SKM-1 treated with dmso at 0.1 percent for 144 hours (cell line): ENCODE results near the gene ZNF362.

Source experiments
- DNase-seq: peaks from one replicate; lab custom pipeline; 2025; ENCODE audit not compliant: unreplicated experiment; lab: John Stamatoyannopoulos, UW

The ZNF362 gene

GRCh38 chr1:33267468-33268205 lies 11.3 kb downstream of the ZNF362 start:
- no peak for DNase-seq

GRCh38 chr1:33268457-33268856 lies 12.2 kb downstream of the ZNF362 start:
- no peak for DNase-seq

GRCh38 chr1:33268927-33269610 lies 12.8 kb downstream of the ZNF362 start:
- no peak for DNase-seq

GRCh38 chr1:33269621-33270020 lies 13.3 kb downstream of the ZNF362 start:
- DNase-seq, result no peak

- DNase-seq, result no peak
Observed at GRCh38 chr1:33270379-33270778, 14.1 kb downstream of the ZNF362 start.

GRCh38 chr1:33270808-33271465 lies 14.6 kb downstream of the ZNF362 start:
- no peak for DNase-seq

- DNase-seq, result no peak
Observed at GRCh38 chr1:33271666-33272505, 15.6 kb downstream of the ZNF362 start.

- DNase-seq, result no peak
Observed at GRCh38 chr1:33272509-33272908, 16.2 kb downstream of the ZNF362 start.

GRCh38 chr1:33272930-33273329 lies 16.6 kb downstream of the ZNF362 start:
- DNase-seq, result no peak

GRCh38 chr1:33273406-33273805 lies 17.1 kb downstream of the ZNF362 start:
- no peak for DNase-seq

GRCh38 chr1:33273961-33274371 lies 17.7 kb downstream of the ZNF362 start:
- no peak for DNase-seq

GRCh38 chr1:33274446-33274845 lies 18.2 kb downstream of the ZNF362 start:
- no peak for DNase-seq

GRCh38 chr1:33275195-33275594 lies 18.9 kb downstream of the ZNF362 start:
- DNase-seq, result no peak

GRCh38 chr1:33275706-33276572 lies 19.6 kb downstream of the ZNF362 start:
- DNase-seq, result no peak

- DNase-seq, result no peak
Observed at GRCh38 chr1:33276573-33277298, 20.4 kb downstream of the ZNF362 start.

- DNase-seq, result no peak
Observed at GRCh38 chr1:33277488-33278084, 21.3 kb downstream of the ZNF362 start.

GRCh38 chr1:33280091-33280661 lies 23.9 kb downstream of the ZNF362 start:
- DNase-seq, result no peak

- no peak for DNase-seq
Observed at GRCh38 chr1:33281554-33282303, 25.4 kb downstream of the ZNF362 start.
